H1 (cell line): ENCODE measurements around the gene CEP104. TPM values are rescaled to one million over a fixed set of nuclear protein-coding genes. Genes with fewer than 3 reads are reported as not detected.

ENCODE experiments used
- MAX ChIP-seq: IDR thresholded peaks from 2 replicates; pipeline ENCODE4 v1.6.1; 2012; ENCODE audit warnings: inconsistent platforms
- PHF8 ChIP-seq: fragments of 200-600 bp; sonication (generic); conservative IDR thresholded peaks from 2 replicates; pipeline ENCODE4 v1.7.1; 2012; ENCODE audit warnings: low read depth, mild to moderate bottlenecking, inconsistent platforms, low read length, moderate library complexity
- POLR2A ChIP-seq, 2 experiments: IDR thresholded peaks; 1 replicate in 1 of 2; 2 replicates in 1 of 2; pipeline ENCODE4 v1.6.1; 2011; ENCODE audit warnings: low read depth in 2 of 2, low read length in 2 of 2, mild to moderate bottlenecking in 2 of 2; ENCODE audit errors: control extremely low read depth in 1 of 2
- RAD21 ChIP-seq, 2 experiments: IDR thresholded peaks in 1 of 2; conservative IDR thresholded peaks in 1 of 2; 2 replicates each; pipeline ENCODE4 v1.6.1; 2011; ENCODE audit warnings: low read depth in 2 of 2, low read length in 2 of 2, improper control_type of control experiment in 1 of 2, inconsistent platforms in 1 of 2, mild to moderate bottlenecking in 1 of 2, moderate library complexity in 1 of 2
- SIN3A ChIP-seq, 2 experiments: IDR thresholded peaks in 1 of 2; conservative IDR thresholded peaks in 1 of 2; 2 replicates each; pipeline ENCODE4 v1.6.1; 2011 to 2012; ENCODE audit warnings: low read length in 2 of 2, improper control_type of control experiment in 1 of 2, low read depth in 1 of 2, mild to moderate bottlenecking in 1 of 2
- polyA plus RNA-seq, 7 experiments: library from polyadenylated mRNA; depleted of rRNA in 3 of 7; stranded (reverse) in 5 of 7; unstranded in 2 of 7; fragments of >200 nt in 5 of 7; fragments of 200-250 nt in 2 of 7; gene quantifications; 1 replicate in 5 of 7; 2 replicates in 1 of 7; 4 replicates in 1 of 7; pipeline versions ENCODE4 v1.2.1 to v1.2.3, GENCODE V29; 2011 to 2013; ENCODE audit warnings: missing spikeins in 2 of 7, mixed read lengths in 2 of 7
- total RNA-seq: library from RNA; stranded (reverse); fragmentation: NEBNext Ultra II Directional; extraction: Animal tissue kit (Norgen Biotek cat#: 25700); gene quantifications from 2 replicates; pipeline ENCODE4 v1.2.1, GENCODE V29; 2021

The CEP104 gene
- total and polyA plus RNA-seq, 2 of the 8 experiments (the other 6 are each of a cell fraction or from before 2014, with no cell fraction given) = 8.0 to 43.9 TPM

- TF ChIP-seq SIN3A (conservative IDR thresholded peaks at IDR 0.05 in 1 of 2, IDR thresholded peaks at IDR 0.05 in 1 of 2; ENCODE audit: low read depth in 1 of 2, low read length in 2 of 2) (peak in 1 of 2 experiments; percentile 46; a peak in 1 of 4 replicates), RAD21 (IDR thresholded peaks at IDR 0.05 in 1 of 2, conservative IDR thresholded peaks at IDR 0.05 in 1 of 2; ENCODE audit: low read depth in 2 of 2, low read length in 2 of 2) (no peak), MAX (peak; percentile 87), POLR2A (IDR thresholded peaks at IDR 0.05; ENCODE audit: control extremely low read depth in 1 of 2, low read depth in 2 of 2, low read length in 2 of 2) (peak in 1 of 2 experiments; percentile 44; a peak in 1 of 3 replicates), PHF8 (peak; percentile 66)
Measured at GRCh38 chr1:3772027-3772714, 84.8 kb downstream of the CEP104 start (continued).
